Ramos (cell line): ENCODE data around the gene ZNF593OS.

Experiments
- in situ Hi-C: fragments of 300-500 bp; cut with MboI; formaldehyde crosslinking; loops from one replicate; pipeline ENCODE4 v1.14.3; 2022; ENCODE audit warnings: low sequenced_read_pairs; ENCODE audit not compliant: unreplicated experiment

ZNF593OS gene

DNA sequence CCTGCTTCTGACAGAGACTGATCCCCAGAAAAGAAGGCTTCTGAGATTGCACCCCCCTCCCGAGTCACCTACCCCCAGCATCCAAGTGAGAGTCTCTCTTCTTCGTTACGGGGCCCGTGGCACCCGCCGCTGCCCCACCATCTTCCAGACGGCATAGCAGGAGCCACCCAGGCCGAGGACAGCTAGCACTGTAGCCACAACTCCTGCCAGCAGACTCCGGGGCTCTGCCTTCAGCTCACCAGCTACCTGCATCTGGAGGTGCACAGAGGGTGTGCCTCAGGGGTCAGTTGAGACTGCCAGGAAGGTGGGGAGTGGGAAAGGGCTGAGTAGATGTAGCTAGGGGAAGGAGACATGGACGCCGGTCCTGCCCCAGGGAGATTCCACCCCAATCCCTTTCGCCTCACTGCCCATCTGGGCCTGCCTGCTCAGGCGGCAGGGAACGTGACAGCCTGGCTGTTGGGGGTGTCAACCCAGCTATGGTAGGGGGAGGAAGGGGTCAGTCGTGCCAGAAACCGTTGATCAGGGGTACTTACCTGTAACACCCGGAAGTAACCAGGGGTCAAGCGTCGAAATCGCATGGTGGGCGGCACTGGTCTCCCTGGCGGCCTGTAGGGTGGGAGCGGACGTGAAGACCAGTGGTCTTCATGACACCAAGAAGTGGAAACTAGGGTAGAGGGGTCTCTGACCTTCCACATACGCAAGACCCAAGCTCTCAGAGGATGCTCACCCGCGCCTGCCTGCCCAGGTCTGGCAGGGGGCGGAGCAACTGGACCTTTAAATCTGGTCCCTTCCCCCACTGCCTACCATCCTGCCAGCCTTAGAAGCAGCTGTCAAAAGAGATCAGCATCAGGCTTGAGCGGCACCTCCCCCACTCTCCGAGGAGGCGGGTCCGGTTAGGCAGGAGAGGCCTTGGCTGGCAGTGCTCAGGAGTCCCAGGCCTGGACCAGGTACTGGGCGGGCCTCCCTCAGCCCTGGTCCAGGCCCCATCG lies at the start of gene ZNF593OS:
Gene ZNF593OS, minus strand, starts transcription at position 749 of the 989 bp plus-strand sequence. Its CDS starts 171 bp downstream, at position 578.
- in situ Hi-C loops: no loop called here

GRCh38 chr1:26221094-26221493 lies 49.5 kb upstream of the ZNF593OS start:
- in situ Hi-C loops: no loop called here

DNA sequence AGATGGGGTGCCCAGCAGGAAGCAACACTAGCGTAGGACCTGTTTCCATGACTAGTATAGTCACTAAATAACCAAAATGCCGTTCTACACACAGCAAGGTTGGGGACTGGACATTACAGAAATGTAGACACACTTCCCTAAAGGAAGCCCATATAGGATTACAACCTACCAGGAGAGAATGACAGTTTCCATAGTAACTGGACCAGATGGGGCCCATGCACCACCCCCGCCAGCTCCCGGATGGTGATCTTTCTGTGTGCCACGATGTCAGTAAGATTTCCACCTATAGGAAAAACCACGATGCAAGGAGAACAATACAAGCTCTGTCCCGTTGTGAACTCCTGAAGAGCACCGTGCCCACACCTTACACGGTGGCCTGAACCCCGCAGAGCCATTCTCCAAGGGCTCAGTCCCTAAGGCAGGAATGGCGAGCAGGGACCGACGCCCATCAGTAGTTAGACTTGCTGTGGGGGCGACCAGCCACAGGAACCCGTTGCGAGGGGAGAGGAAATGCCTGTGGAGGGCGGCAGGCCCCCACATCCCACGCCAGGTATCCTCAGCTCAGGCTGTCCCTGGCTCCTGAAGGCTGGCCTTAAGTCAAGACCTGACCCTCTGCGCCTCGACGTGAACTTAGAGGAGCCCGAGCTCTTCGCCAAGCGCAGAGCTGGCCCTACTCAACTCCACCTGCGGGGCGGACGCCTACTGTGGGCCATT lies 48.7 kb upstream of the ZNF593OS start:
- in situ Hi-C loops: no loop called here

DNA sequence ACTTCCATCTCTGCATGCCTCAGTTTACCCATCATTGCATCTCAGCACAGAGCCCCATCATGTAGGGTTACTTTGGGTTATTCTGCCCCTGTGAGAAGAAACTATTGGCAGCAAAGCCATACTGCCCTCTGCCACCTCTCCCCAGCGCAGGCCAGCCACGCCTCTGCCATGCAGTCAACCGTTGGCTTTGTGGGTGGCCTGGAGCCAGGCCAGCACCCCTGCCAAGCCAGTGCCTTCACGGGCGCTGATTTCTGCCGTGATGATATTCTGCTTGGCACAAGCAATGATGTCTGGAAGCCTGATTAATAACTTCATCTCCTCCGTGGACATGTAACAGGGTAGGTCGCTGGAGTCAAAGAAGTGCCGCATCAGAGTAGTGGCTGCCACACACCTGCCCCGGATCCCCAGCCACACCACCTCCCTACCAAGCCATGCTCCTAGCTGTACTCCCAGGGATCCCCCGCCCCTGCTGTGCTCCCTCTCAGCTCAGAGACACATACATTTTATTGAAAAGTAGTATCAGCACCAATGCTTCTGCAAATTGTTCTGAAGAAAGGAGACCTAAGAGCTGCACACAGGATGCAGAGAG lies 47.4 kb upstream of the ZNF593OS start:
- in situ Hi-C loops: no loop called here

DNA sequence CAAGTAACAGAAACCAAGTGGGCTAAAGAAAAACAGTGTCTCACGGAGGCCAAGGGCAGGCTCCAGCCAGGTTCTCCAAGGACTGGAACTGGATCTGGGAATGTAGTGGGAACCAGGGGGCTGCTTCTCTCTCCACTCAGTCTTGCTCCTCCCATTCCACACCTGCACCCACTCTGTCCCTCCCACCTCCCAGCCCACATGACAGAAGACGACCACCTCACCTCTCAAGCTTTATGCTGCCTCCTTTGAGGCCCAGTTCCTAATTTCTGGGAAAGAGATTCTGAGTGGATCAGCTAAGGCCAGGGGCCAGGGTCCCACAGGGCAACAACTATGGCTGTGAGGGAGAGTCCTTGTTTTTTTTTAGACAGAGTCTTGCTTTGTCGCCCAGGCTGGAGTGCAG lies 43.6 kb upstream of the ZNF593OS start:
- in situ Hi-C loops: no loop called here

- in situ Hi-C loops: no loop called here
Measured at GRCh38 chr1:26213335-26213905, 41.8 kb upstream of the ZNF593OS start.

DNA sequence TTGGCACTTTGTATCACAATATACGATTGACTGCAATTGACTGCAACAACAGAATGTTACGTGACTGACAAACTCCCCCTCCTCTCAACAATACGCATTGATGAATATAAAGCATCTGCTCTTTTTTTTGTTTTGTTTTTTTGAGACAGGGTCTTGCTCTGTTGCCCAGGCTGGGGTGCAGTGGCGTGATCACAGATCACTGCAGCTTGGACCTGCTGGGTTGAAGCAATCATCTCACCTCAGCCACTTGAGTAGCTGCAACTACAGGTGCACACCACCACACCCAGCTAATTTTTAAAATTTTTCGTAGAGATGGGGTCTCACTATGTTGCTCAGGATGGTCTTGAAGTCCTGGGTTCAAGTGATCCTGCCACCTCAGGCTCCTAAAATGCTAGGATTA lies 41.1 kb upstream of the ZNF593OS start:
- in situ Hi-C loops: no loop called here

- in situ Hi-C loops: no loop called here
Measured at GRCh38 chr1:26210147-26210870, 38.7 kb upstream of the ZNF593OS start.

- in situ Hi-C loops: no loop called here
Measured at GRCh38 chr1:26203642-26204318, 32.1 kb upstream of the ZNF593OS start.

- in situ Hi-C loops: no loop called here
Measured at GRCh38 chr1:26200413-26200812, 28.8 kb upstream of the ZNF593OS start.

DNA sequence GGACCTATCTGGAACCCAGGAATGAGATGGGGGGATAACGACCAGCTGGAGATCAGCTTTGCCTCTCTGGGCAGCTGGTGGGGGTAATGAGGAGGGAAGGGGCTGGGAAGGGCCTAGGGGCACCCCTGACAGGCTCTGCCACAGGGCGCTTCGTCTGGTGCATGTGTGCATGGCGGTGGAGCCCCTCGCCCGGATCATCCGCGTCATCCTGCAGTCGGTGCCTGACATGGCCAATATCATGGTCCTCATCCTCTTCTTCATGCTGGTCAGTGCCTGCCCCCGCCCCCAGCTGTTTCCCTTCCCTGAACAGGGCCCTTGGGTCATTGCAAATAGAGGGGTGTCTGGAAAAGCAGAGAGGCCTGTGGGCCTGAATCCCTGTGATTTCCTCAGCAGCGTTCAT lies 26.2 kb upstream of the ZNF593OS start:
- in situ Hi-C loops: no loop called here

GRCh38 chr1:26197301-26197700 lies 25.7 kb upstream of the ZNF593OS start:
- in situ Hi-C loops: no loop called here

DNA sequence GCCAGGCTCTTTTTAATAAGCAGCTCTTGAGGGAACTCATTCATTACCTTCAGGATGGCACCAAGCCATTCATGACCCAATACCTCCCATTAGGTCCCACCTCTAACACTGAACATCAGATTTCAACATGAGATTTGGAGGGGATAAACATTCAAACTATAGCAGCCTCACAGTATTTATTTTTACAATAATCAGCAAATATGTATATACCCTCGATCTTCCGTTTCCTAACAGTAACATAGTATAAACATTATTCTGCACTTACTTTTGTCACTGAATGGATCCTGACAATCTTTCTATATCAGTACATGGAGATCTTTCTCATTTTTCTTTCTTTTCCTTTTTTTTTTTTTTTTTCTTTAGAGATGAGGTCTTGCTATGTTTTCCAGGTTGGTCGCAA lies 24.2 kb upstream of the ZNF593OS start:
- in situ Hi-C loops: no loop called here

- in situ Hi-C loops: no loop called here
Measured at GRCh38 chr1:26191739-26192138, 20.1 kb upstream of the ZNF593OS start.

- in situ Hi-C loops: no loop called here
Measured at GRCh38 chr1:26190373-26190987, 18.8 kb upstream of the ZNF593OS start, which contains the start of gene CATSPER4. Gene CATSPER4, plus strand, starts transcription at chr1:26190602. Its CDS starts 26 bp downstream, at chr1:26190628.

DNA sequence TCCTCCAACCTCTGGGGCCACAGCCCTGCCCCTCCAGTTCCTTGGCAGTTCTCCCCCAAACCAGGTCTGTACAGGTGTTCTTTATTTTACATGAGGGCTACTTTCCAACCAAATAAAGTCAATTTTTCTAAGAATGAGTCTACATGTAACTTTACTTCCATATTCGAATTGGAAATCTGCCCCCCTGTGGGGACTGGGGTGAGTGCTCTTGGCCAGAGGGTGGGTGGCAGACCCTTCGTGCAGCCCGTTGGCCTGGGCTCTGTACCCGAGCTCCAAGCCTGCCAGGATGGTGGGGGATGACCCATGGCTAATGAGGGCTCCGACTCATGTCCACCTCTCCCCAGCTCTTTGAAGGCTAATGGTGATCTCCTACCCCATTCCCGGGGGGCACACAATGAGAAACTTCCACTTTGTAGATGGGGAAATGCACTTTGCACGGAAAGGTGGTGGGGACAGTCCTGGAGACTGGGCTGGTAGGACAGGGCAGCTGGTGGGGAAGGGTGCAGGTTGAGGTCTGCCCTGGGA lies 18.2 kb upstream of the ZNF593OS start:
- in situ Hi-C loops: no loop called here

- in situ Hi-C loops: no loop called here
Measured at GRCh38 chr1:26189331-26189730, 17.7 kb upstream of the ZNF593OS start.

DNA sequence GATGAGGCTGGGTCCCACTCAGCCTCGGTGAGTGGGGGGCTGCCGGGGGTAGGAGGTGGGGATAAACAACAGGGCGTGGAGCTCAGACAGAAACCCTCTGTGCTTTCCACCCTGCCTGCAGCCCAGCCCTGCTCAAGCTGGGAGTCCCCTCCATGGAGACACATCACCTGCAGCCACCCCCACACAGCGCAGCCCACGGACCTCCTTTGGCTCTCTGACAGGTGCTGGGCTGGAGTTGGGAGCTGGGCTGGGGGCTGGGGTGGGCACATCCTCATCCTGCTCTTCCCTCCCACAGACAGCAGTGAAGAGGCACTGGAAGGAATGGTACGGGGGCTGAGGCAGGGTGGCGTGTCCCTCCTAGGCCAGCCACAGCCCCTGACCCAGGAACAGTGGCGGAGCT lies 16.8 kb upstream of the ZNF593OS start:
- in situ Hi-C loops: no loop called here

- in situ Hi-C loops: no loop called here
Measured at GRCh38 chr1:26187882-26188281, 16.2 kb upstream of the ZNF593OS start.
